GM12864 (cell line): Measurements from ENCODE around the gene CEP85.
"Not testable (repeated sequence)": the region's sequence is repeated elsewhere in the genome, so short reads cannot be mapped to it uniquely, and the experiment has no call there.

ENCODE experiments used
- DNase-seq: peaks from one replicate; pipeline ENCODE4 v3.0.0-alpha.2; 2011; ENCODE audit warnings: low read depth
- H3K4me3 ChIP-seq: 2 replicates; pipeline ENCODE4 v1.5.1; 2011; ENCODE audit warnings: mild to moderate bottlenecking, low read depth, low read length, control low read depth
- TF ChIP-seq, protein P1 (sequence below): IDR thresholded peaks from 2 replicates; pipeline ENCODE4 v1.5.1; 2011; ENCODE audit warnings: low read depth, mild to moderate bottlenecking, moderate library complexity, low read length, control low read depth, inconsistent platforms; ENCODE audit errors: missing control alignments

CEP85 gene

DNA sequence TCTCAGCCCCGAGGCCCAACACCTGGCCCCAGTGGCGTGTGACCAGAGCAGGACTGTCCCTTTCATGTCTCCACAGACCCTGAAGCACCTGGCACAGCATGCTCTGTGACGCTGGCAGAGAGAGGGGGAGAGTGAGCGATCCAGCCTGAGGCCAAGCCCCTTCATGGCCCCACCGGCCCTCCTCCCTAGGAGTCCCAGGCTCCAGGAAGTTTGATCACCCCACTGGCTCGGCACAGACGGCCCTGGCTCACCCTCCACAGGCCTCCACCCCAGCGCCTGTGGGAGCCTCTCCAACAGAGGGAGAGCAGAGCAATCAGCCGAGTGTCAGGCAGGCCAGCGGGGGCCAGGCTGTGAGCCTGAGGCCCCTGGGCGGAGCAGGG is 56.9 kb downstream of the CEP85 start:
- TF ChIP-seq, protein P1, sequence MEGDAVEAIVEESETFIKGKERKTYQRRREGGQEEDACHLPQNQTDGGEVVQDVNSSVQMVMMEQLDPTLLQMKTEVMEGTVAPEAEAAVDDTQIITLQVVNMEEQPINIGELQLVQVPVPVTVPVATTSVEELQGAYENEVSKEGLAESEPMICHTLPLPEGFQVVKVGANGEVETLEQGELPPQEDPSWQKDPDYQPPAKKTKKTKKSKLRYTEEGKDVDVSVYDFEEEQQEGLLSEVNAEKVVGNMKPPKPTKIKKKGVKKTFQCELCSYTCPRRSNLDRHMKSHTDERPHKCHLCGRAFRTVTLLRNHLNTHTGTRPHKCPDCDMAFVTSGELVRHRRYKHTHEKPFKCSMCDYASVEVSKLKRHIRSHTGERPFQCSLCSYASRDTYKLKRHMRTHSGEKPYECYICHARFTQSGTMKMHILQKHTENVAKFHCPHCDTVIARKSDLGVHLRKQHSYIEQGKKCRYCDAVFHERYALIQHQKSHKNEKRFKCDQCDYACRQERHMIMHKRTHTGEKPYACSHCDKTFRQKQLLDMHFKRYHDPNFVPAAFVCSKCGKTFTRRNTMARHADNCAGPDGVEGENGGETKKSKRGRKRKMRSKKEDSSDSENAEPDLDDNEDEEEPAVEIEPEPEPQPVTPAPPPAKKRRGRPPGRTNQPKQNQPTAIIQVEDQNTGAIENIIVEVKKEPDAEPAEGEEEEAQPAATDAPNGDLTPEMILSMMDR = no peak
- no peak overlapping the region for H3K4me3 ChIP-seq
- DNase-seq = no peak

DNA sequence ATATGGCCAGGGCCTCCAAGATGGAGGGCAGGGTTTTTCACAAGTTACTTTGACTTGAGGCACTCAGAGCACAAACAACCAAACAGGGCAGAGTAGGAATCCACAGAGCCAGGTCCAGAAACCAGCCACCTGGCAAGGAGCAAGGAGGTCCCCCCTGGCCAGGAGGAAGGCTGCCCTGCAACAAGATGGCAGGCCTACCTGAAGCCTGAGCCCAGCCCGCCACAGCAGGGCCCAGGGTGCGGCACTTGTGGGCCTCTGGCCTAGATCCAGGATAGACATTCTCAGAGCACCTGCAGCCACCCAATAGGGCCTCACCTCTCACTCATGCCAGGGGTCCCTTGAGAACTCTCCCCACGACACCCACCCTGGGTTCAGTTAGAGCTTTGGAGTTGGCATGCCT is 57.4 kb downstream of the CEP85 start:
- DNase-seq = no peak
- TF ChIP-seq, protein P1 = no peak
- no peak overlapping the region for H3K4me3 ChIP-seq

DNA sequence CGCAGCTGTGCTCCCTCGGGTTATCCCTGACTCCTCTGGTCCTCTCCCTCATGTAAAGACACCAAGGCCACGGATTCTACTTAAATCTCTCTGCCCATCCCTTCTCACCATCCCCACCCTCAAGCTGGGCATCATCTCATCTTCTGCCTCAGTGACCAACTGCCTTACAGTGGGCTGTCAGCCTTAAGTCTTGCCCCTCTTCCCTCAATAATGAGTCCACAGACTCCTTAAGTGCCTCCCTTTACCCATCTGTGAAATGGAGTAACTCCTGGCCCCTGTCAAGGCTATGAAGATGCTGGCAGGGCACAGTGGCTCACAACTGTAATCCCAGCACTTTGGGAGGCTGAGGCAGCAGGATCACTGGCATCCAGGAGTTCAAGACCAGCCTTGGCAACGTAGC is 57.9 kb downstream of the CEP85 start:
- no peak for DNase-seq
- TF ChIP-seq, protein P1 = no peak

DNA sequence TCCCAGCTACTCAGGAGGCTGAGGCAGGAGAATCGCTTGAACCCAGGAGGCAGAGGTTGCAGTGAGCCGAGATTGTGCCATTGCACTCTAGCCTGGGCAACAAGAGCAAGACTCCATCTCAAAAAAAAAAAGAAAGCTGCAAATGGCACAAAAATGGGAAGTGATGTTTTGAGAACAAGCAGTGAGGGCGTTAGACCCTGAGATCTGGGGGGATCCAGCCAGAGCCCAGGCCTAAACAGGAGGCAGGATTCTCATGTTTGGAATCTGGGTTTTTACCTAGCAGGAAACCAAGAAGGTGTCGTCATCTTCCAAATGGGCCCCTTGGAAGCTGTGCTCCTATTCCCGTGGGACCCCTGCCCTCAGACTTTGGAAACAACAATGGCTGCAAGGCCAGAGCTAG is 58.7 kb downstream of the CEP85 start:
- DNase-seq, H3K4me3 ChIP-seq: not testable (repeated sequence)

More for the DNA sequence above, 57.9 kb downstream of the CEP85 start:
- H3K4me3 ChIP-seq = no peak overlapping the region

DNA sequence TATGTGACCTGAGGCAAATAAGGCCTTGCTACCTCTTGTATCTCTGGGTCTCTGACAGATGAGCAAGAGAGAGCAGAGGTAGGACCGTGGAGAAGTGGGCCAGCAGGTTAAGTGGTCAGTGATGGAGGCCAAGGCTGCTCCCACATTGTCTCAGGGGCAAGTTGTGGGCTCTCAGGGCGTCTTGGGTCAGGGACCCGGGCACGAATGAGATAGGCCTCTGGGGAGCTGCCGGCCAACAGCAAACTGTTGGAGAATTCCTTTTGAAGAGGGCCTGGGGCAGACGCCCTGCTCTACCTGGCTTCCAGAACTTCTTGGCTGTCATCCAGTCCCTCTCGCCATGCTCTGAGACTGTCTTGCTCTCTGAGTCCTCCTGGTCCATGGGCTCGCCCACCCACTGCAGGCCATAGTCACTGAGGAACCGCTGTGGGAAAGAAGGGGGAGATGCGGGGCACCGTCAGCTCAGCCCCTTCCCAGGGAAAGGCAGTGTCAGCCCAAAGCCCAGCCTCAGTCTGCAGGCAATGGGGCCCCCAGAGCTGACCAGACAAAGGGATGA is 60.0 kb downstream of the CEP85 start:
- DNase-seq = no peak
- TF ChIP-seq, protein P1 = no peak
- no peak overlapping the region for H3K4me3 ChIP-seq

DNA sequence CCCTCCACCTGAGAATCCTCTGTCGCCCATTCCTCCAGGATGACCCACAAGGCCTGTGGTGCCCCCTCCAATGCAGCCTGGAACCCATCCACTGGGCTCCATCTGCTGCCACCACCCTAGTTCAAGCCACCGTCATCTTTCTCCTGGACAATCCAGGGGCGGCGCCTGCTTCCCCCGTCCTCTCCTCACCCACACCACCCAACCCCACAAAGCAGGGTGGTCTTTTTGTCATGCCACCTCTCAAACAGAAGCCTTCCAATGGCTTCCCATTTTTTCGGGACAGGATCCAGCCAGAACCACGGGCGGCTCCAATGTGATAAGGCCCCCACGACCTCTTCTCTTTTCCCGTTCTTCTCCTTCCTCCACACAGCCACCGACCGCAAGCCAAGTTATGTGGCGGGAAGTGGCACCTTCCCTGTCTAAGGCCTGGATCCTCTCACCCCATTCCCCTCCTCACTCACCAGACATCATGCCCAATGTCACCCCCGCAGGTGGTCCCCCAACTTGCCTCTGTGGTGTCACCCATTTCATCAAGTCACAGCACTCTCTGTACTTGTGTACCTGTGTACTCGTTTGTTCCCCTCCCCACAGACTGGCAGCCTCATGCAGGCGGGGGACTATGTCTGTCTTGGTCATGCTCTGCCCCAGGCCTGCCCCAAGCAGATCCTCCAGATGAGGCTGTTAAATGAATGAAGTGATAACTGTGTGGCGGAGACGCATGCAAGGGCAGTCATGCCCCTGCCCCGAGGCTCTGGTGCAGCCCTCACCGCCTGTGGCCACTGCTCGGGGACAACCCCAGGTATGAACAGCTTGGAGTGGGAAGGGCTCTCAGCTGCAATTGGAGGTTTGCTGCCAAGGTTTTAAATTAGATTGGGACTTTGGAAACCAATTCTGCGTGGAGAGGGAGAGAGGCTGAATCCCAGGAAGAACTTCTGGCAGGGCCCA is 61.5 kb downstream of the CEP85 start:
- TF ChIP-seq, protein P1 = no peak
- no peak overlapping the region for H3K4me3 ChIP-seq
- no peak for DNase-seq

DNA sequence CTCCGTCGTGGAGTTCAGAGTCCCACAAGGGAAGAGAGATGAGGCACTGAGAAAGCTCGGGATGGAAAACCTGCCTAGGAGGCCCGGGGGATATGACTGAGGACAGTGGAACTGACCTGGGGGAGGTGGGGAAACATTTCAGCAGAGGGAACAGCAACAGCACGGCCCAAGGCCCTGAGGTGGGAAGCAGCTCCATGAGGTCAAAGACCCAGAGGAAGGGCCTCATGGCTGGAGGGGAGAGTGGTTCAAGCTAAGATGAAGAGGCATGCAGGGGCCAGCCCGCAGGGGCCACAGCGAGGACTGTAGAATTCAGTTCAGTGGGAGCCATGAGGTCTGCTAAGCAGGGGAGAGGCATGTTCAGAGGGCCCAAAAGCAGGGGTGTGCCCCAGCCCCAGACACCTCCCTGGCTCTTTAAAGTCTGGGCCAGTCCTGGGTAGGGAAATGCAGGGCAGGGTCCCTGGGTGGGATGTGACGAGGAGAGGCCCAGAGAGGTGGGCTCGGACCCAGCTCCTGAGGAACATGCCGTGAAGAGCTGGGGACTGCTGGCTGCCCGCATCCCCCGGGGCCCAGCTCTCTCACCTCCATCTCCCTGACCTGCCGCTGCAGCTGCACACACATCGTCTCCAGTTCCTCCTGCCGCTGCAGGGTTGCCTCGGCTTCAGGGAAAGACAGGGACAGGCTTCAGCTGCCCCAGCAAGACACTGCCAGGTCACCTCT is 62.5 kb downstream of the CEP85 start:
- no peak for DNase-seq
- H3K4me3 ChIP-seq = no peak overlapping the region
- TF ChIP-seq, protein P1 = no peak
